ENCODE data around the gene ACTR2.

ACTR2 gene

DNA sequence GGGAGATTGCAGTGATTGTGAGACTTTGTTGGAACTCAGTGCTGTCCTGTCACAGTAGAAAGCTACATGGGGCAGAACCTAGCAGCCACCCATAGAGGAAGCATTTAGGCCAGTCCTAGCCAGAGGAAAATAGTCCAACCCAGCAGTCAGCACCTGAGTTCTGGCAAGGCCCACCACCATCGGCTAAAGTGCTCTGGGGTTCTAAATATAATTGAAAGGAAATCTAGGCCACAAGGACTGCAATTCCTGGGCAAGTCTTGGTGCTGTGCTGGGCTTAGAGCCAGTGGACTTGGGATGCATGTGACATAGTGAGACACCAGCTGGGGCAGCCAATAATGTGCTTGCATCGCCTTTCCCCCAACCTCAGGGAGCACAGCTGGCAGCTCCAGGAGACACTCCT lies 28.9 kb upstream of the ACTR2 start:
- DNase-seq (ENCODE audit: low read depth in 1 of 2, low spot score in 1 of 2): no peak
- no peak for TF ChIP-seq SPI1 (IDR thresholded peaks at IDR 0.05; ENCODE audit: borderline replicate concordance, low read depth)
- no peak for TF ChIP-seq REST (IDR thresholded peaks at IDR 0.05; ENCODE audit: insufficient replicate concordance, low read depth)
- TF ChIP-seq GABPA (IDR thresholded peaks at IDR 0.05; ENCODE audit: low read depth): no peak
- TF ChIP-seq POLR2AphosphoS5 (IDR thresholded peaks at IDR 0.05; ENCODE audit: low read depth): no peak
- TF ChIP-seq CTCF (IDR thresholded peaks at IDR 0.05; ENCODE audit: insufficient read depth, low read length): no peak
- Histone ChIP-seq H3K27ac (replicated peaks) (no peak overlapping the region), H3K4me3 (replicated peaks; ENCODE audit: insufficient read depth, low read length) (no peak overlapping the region), H3K27me3 (ENCODE audit: insufficient read depth, poor library complexity, severe bottlenecking) (no peaks in the 10 kb centered on the region)

DNA sequence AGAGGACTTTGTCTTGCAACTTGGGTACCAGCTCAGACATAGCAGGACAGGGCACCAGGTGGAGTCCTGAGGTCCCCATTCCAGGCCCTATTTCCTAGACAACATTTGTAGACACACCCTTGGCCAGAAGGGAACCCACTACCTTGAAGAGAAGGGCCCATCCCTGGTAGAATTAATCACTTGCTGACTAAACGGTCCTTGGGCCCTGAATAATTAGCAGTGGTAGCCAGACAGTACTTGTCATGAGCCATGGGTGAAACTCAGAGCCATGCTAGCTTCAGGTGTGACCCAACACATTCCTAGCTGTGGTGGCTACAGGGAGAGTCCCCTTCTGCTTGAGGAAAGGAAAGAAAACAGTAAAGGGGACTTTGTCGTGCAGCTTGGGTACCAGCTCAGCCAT lies 28.5 kb upstream of the ACTR2 start:
- Histone ChIP-seq H3K27me3 (ENCODE audit: insufficient read depth, poor library complexity, severe bottlenecking) (no peaks in the 10 kb centered on the region), H3K27ac (replicated peaks) (no peak overlapping the region), H3K4me3 (replicated peaks; ENCODE audit: insufficient read depth, low read length) (no peak overlapping the region)
- TF ChIP-seq POLR2AphosphoS5 (IDR thresholded peaks at IDR 0.05; ENCODE audit: low read depth): no peak
- TF ChIP-seq REST (IDR thresholded peaks at IDR 0.05; ENCODE audit: insufficient replicate concordance, low read depth): no peak
- no peak for TF ChIP-seq GABPA (IDR thresholded peaks at IDR 0.05; ENCODE audit: low read depth)
- TF ChIP-seq CTCF (IDR thresholded peaks at IDR 0.05; ENCODE audit: insufficient read depth, low read length): no peak
- DNase-seq (ENCODE audit: low read depth in 1 of 2, low spot score in 1 of 2): no peak

GRCh38 chr2:65199891-65200290 lies 27.7 kb upstream of the ACTR2 start:
- H3K27ac ChIP-seq (replicated peaks): no peak overlapping the region
- no peak for DNase-seq (ENCODE audit: low read depth in 1 of 2, low spot score in 1 of 2)
- TF ChIP-seq GABPA (IDR thresholded peaks at IDR 0.05; ENCODE audit: low read depth): no peak
- no peak for TF ChIP-seq CTCF (IDR thresholded peaks at IDR 0.05; ENCODE audit: insufficient read depth, low read length)
- TF ChIP-seq SPI1 (IDR thresholded peaks at IDR 0.05; ENCODE audit: borderline replicate concordance, low read depth): no peak
- no peak for TF ChIP-seq REST (IDR thresholded peaks at IDR 0.05; ENCODE audit: insufficient replicate concordance, low read depth)
- TF ChIP-seq POLR2AphosphoS5 (IDR thresholded peaks at IDR 0.05; ENCODE audit: low read depth): no peak

More at GRCh38 chr2:65199891-65200290, 27.7 kb upstream of the ACTR2 start:
- Histone ChIP-seq H3K27me3 (ENCODE audit: insufficient read depth, poor library complexity, severe bottlenecking) (no peaks in the 10 kb centered on the region), H3K4me3 (replicated peaks; ENCODE audit: insufficient read depth, low read length) (no peak overlapping the region)
